HepG2 (cell line): ENCODE data around the gene SUN5. TPM values are rescaled to one million over a fixed set of nuclear protein-coding genes. Genes with fewer than 3 reads are reported as not detected.
A peak's percentile ranks its signal among the peaks of the same experiment; 100 is the strongest.

ENCODE experiments used
- ATAC-seq: fragments of 200-7000 bp; cut with Tn5 transposase; 3 replicates; pipeline ENCODE4 v1.9.1; 2020; ENCODE audit warnings: mild to moderate bottlenecking, moderate library complexity
- BruUV-seq: library from RNA; stranded (reverse); fragments of 400-500 nt; replicated peaks from 2 replicates; lab custom pipeline; 2021; lab: Mats Ljungman, UMichigan
- CTCF ChIA-PET: fragments of 300-600 bp; formaldehyde crosslinking; extraction: SDS; loops from one replicate; lab custom pipeline; 2021; ENCODE audit warnings: low total read pairs, inconsistent platforms, low intra/inter-chr PET ratio; lab: Yijun Ruan, JAX
- POLR2A ChIA-PET: fragments of 350-600 bp; sonication (Branson Sonifier 250); formaldehyde crosslinking; loops from one replicate; lab custom pipeline; 2020; ENCODE audit warnings: antibody characterized with exemption, inconsistent platforms; lab: Yijun Ruan, JAX
- DNase-seq: peaks from one replicate; pipeline ENCODE4 v3.0.0-alpha.2; 2015; ENCODE audit warnings: low spot score
- FAIRE-seq: peaks from 3 replicates; lab custom pipeline; 2011; peaks lifted over from hg19 to GRCh38; lab: Jason Lieb, UNC
- H2AFZ ChIP-seq: one replicate; pipeline ENCODE4 v1.6.1; 2011; ENCODE audit warnings: low read length, inconsistent platforms
- H3K27ac ChIP-seq: fragments of 300-600 bp; 3 replicates; pipeline ENCODE4 v1.8.0; 2011; ENCODE audit warnings: mixed run types, mild to moderate bottlenecking, mixed read lengths, low read length, inconsistent platforms; ENCODE audit not compliant: insufficient read depth; ENCODE audit errors: extremely low read length
- H3K27me3 ChIP-seq, 2 experiments: fragments of 200-600 bp in 1 of 2; 2 replicates in 1 of 2; 3 replicates in 1 of 2; pipeline versions ENCODE4 v1.6.0 to v1.8.0; 2011; ENCODE audit warnings: low read length in 2 of 2, mild to moderate bottlenecking in 2 of 2, moderate library complexity in 2 of 2, inconsistent platforms in 1 of 2; ENCODE audit not compliant: insufficient read depth in 2 of 2, control insufficient read depth in 1 of 2
- H3K36me3 ChIP-seq, 2 experiments: fragments of 200-600 bp in 1 of 2; replicated peaks in 1 of 2; 2 replicates in 1 of 2; 3 replicates in 1 of 2; pipeline versions ENCODE4 v1.5.1 to v1.8.0; 2011; ENCODE audit warnings: low read length in 2 of 2, inconsistent platforms in 1 of 2; ENCODE audit not compliant: insufficient read depth in 2 of 2, control insufficient read depth in 1 of 2
- H3K4me1 ChIP-seq: 2 replicates; pipeline ENCODE4 v1.5.1; 2012; ENCODE audit warnings: low read length, inconsistent platforms; ENCODE audit not compliant: insufficient read depth
- H3K4me2 ChIP-seq: 2 replicates; pipeline ENCODE4 v1.6.0; 2011; ENCODE audit warnings: low read depth, low read length, inconsistent platforms
- H3K4me3 ChIP-seq, 3 experiments: fragments of 200-600 bp in 1 of 3; sonication (generic), shearing (Covaris generic) in 1 of 3; replicated peaks in 1 of 3; 2 replicates each; pipeline ENCODE4 v1.5.1; 2011 to 2016; ENCODE audit warnings: low read length in 3 of 3, inconsistent platforms in 2 of 3, low read depth in 2 of 3, mild to moderate bottlenecking in 2 of 3, control low read depth in 1 of 3, mixed read lengths in 1 of 3; ENCODE audit not compliant: insufficient read depth in 1 of 3
- H3K79me2 ChIP-seq: one replicate; pipeline ENCODE4 v1.6.1; 2011; ENCODE audit warnings: low read length, inconsistent platforms; ENCODE audit not compliant: insufficient read depth
- H3K9ac ChIP-seq: 2 replicates; pipeline ENCODE4 v1.6.0; 2011; ENCODE audit warnings: mild to moderate bottlenecking, low read depth, low read length, inconsistent platforms; ENCODE audit not compliant: insufficient read depth
- H3K9me3 ChIP-seq: 2 replicates; pipeline ENCODE4 v1.5.1; 2012; ENCODE audit warnings: mild to moderate bottlenecking, low read length
- H4K20me1 ChIP-seq: 2 replicates; pipeline ENCODE4 v1.6.0; 2011; ENCODE audit warnings: inconsistent platforms, mild to moderate bottlenecking, low read length, moderate library complexity; ENCODE audit not compliant: insufficient read depth
- AGO2 ChIP-seq: fragments of 200-400 bp; formaldehyde crosslinking; optimal IDR thresholded peaks from 2 replicates; pipeline ENCODE3; 2017; ENCODE audit warnings: mild to moderate bottlenecking, low read depth, low read length, moderate library complexity
- BCLAF1 ChIP-seq: fragments of 450-650 bp; IDR thresholded peaks from 2 replicates; pipeline ENCODE4 v1.6.1; 2017; ENCODE audit warnings: mild to moderate bottlenecking
- CENPX ChIP-seq: sonication (generic); formaldehyde crosslinking; IDR thresholded peaks from 2 replicates; pipeline ENCODE4 v1.9.0; 2021; ENCODE audit warnings: mild to moderate bottlenecking, missing genetic modification reagents, moderate library complexity
- EHMT2 ChIP-seq: fragments of 200-600 bp; sonication (generic); IDR thresholded peaks from 2 replicates; pipeline ENCODE4 v1.7.0; 2017; ENCODE audit warnings: antibody characterized with exemption, low read depth, low read length, borderline replicate concordance
- KDM5A ChIP-seq: fragments of 200-600 bp; sonication (generic); IDR thresholded peaks from 2 replicates; pipeline ENCODE4 v1.7.0; 2018; ENCODE audit warnings: antibody characterized with exemption, mild to moderate bottlenecking, low read length, borderline replicate concordance
- KDM5B ChIP-seq: sonication (generic); formaldehyde crosslinking; IDR thresholded peaks from 2 replicates; pipeline ENCODE4 v1.4.0; 2020; ENCODE audit warnings: missing genetic modification reagents, mild to moderate bottlenecking, borderline replicate concordance
- MTA1 ChIP-seq: sonication (generic); formaldehyde crosslinking; IDR thresholded peaks from 2 replicates; pipeline ENCODE4 v1.4.0; 2020; ENCODE audit warnings: missing genetic modification reagents, mild to moderate bottlenecking, borderline replicate concordance
- MZF1 ChIP-seq: sonication (generic); formaldehyde crosslinking; IDR thresholded peaks from 2 replicates; pipeline ENCODE4 v1.8.1; 2023; ENCODE audit warnings: mild to moderate bottlenecking, missing genetic modification reagents, borderline replicate concordance
- NRL ChIP-seq: sonication (generic); formaldehyde crosslinking; IDR thresholded peaks from 2 replicates; pipeline ENCODE4 v1.5.0; 2020; ENCODE audit warnings: missing genetic modification reagents, mild to moderate bottlenecking, moderate library complexity, borderline replicate concordance
- RBFOX2 ChIP-seq: fragments of 200-400 bp; formaldehyde crosslinking; IDR thresholded peaks from 2 replicates; pipeline ENCODE4 v1.6.1; 2017; ENCODE audit warnings: low read depth, mild to moderate bottlenecking, low read length
- RFXAP ChIP-seq: sonication (generic); formaldehyde crosslinking; IDR thresholded peaks from 2 replicates; pipeline ENCODE4 v1.4.0; 2020; ENCODE audit warnings: missing genetic modification reagents, borderline replicate concordance
- SSRP1 ChIP-seq: IDR thresholded peaks from 2 replicates; pipeline ENCODE4 v1.6.1; 2016; ENCODE audit warnings: control low read depth
- STAT5B ChIP-seq: sonication (generic); formaldehyde crosslinking; IDR thresholded peaks from 2 replicates; pipeline ENCODE4 v1.4.0; 2020; ENCODE audit warnings: missing genetic modification reagents
- ZFX ChIP-seq: sonication (generic); formaldehyde crosslinking; IDR thresholded peaks from 2 replicates; pipeline ENCODE4 v1.4.0; 2020; ENCODE audit warnings: mild to moderate bottlenecking, low read depth, missing genetic modification reagents, moderate library complexity
- ZNF280D ChIP-seq: sonication (generic); formaldehyde crosslinking; IDR thresholded peaks from 2 replicates; pipeline ENCODE4 v1.5.1; 2020; ENCODE audit warnings: mild to moderate bottlenecking, missing genetic modification reagents
- ZNF446 ChIP-seq: sonication (generic); formaldehyde crosslinking; IDR thresholded peaks from 2 replicates; pipeline ENCODE4 v1.5.0; 2020; ENCODE audit warnings: mild to moderate bottlenecking, missing genetic modification reagents
- ZNF883 ChIP-seq: sonication (generic); formaldehyde crosslinking; IDR thresholded peaks from 2 replicates; pipeline ENCODE4 v1.5.1; 2020; ENCODE audit warnings: mild to moderate bottlenecking, missing genetic modification reagents; ENCODE audit errors: not compliant biosample characterization
- ZSCAN20 ChIP-seq: sonication (generic); formaldehyde crosslinking; IDR thresholded peaks from 2 replicates; pipeline ENCODE4 v1.4.0; 2020; ENCODE audit warnings: missing genetic modification reagents, mild to moderate bottlenecking, borderline replicate concordance
- WGBS: methylation state at CpG from one replicate; pipeline ENCODE4 v1.1.6; 2017; ENCODE audit warnings: low lambda C conversion rate; 5-methylcytosine and 5-hydroxymethylcytosine counted together
- in situ Hi-C: cut with HindIII; loops from 2 replicates; pipeline ENCODE4 v1.10.0; 2017; ENCODE audit warnings: low pct_unique_long_range_greater_than_20kb; ENCODE audit not compliant: extremely low pct_ligation_motif_present
- intact Hi-C: fragments of 100-400 bp; cut with micrococcal nuclease; formaldehyde crosslinking; loops from one replicate; pipeline ENCODE4 v1.10.0; 2022; ENCODE audit not compliant: unreplicated experiment
- polyA plus RNA-seq, 8 experiments: library from polyadenylated mRNA; depleted of rRNA in 3 of 8; stranded (reverse) in 7 of 8; unstranded in 1 of 8; fragments of >200 nt; fragmentation: Illumina TruSeq in 4 of 8; extraction: Trizol in 4 of 8; gene quantifications; 2 replicates each; pipeline versions ENCODE4 v1.2.1 to v1.2.3, GENCODE V29; 2011 to 2016; ENCODE audit warnings: low read depth in 4 of 8, missing spikeins in 1 of 8, mixed read lengths in 1 of 8; ENCODE audit not compliant: insufficient read depth in 1 of 8
- total RNA-seq, 5 experiments: library from RNA; depleted of rRNA; stranded (reverse); fragments of >200 nt; fragmentation: Illumina TruSeq; extraction: Trizol; gene quantifications; 2 replicates each; pipeline ENCODE4 v1.2.3, GENCODE V29; 2016; ENCODE audit warnings: low read depth in 1 of 5

Gene SUN5
- total and polyA plus RNA-seq, 2 of the 13 experiments (the other 11 are each of a cell fraction or from before 2014, with no cell fraction given) = not detected

GRCh38 chr20:33022289-33022688 is 18.1 kb upstream of the SUN5 start (continued):
- TF ChIP-seq ZNF280D (no peak), KDM5A (no peak), RFXAP (CRISPR knock-in tag) (no peak)

- ATAC-seq = no peak
- BruUV-seq = no TSS peak
- POLR2A ChIA-PET = no interaction called here
- Histone ChIP-seq H3K9me3 (no peaks in the 10 kb centered on the region), H3K4me2 (no peak overlapping the region), H3K27ac (no peak overlapping the region), H3K79me2 (no peaks in the 10 kb centered on the region), H3K4me1 (peaks cover 12% of the 10 kb centered on the region), H4K20me1 (peaks cover 36% of the 10 kb centered on the region; the same call in 1 of the 2 replicates), H3K27me3 (no peaks in the 10 kb centered on the region), H3K4me3 (no peak overlapping the region), H3K9ac (no peak overlapping the region), H2AFZ (no peak overlapping the region), H3K36me3 (peaks cover 37 to 61% of the 10 kb centered on the region in 2 experiments)
- CTCF ChIA-PET = interaction anchor here (0.6 kb wide), 1 partner anchor 94 kb away, joined by 3 read pairs; no protein-coding TSS in a partner anchor
- WGBS = 96% methylated on average over 3 of the region's 3 CpGs
- in situ Hi-C loops = no loop called here
- no peak for DNase-seq
- FAIRE-seq = no peak
- intact Hi-C loops = loop anchor here (2.0 kb wide), 1 partner anchor 13 kb away; no protein-coding TSS in a partner anchor
- TF ChIP-seq BCLAF1 = no peak
- no peak for TF ChIP-seq ZNF446 (CRISPR knock-in tag)
- TF ChIP-seq NRL (CRISPR knock-in tag) = 0 out of 2 replicates have a peak, but pooled peaks have one; percentile 46
- no peak for TF ChIP-seq KDM5B (CRISPR knock-in tag)
- no peak for TF ChIP-seq MZF1 (CRISPR knock-in tag)
- TF ChIP-seq CENPX = no peak
- no peak for TF ChIP-seq RBFOX2
- TF ChIP-seq AGO2 = no peak
- TF ChIP-seq STAT5B = no peak
- TF ChIP-seq MTA1 (CRISPR knock-in tag) = no peak
- TF ChIP-seq EHMT2 = no peak
- TF ChIP-seq SSRP1 (CRISPR knock-in tag) = peak; percentile 54; the same call in 1 of the 2 replicates
- peak; percentile 56 for TF ChIP-seq ZNF883
- no peak for TF ChIP-seq ZSCAN20 (CRISPR knock-in tag)
- TF ChIP-seq ZFX (CRISPR knock-in tag) = 0 out of 2 replicates have a peak, but pooled peaks have one; percentile 10
These were observed 17.6 kb upstream of the SUN5 start for GRCh38 chr20:33021879-33022278.
